Mesodermal cell (in vitro differentiated cells): Measurements from ENCODE around the gene SHISA8.

ENCODE experiments used
- H3K27ac ChIP-seq: 2 replicates; pipeline ENCODE4 v1.7.0; 2013; ENCODE audit warnings: mild to moderate bottlenecking, low read depth, low read length, moderate library complexity; ENCODE audit not compliant: severe bottlenecking
- H3K36me3 ChIP-seq: 2 replicates; pipeline ENCODE4 v1.7.1; 2013; ENCODE audit warnings: mild to moderate bottlenecking, low read length, moderate library complexity; ENCODE audit not compliant: control insufficient read depth, insufficient read depth
- H3K4me1 ChIP-seq: one replicate; pipeline ENCODE4 v1.7.1; 2013; ENCODE audit warnings: mild to moderate bottlenecking, low read length; ENCODE audit not compliant: insufficient read depth, control insufficient read depth, poor library complexity, severe bottlenecking
- H3K4me3 ChIP-seq: 2 replicates; pipeline ENCODE4 v1.7.0; 2013; ENCODE audit warnings: low read length, control low read depth, mild to moderate bottlenecking; ENCODE audit not compliant: insufficient read depth, poor library complexity, severe bottlenecking; ENCODE audit errors: extremely low read depth
- H3K9me3 ChIP-seq: 2 replicates; pipeline ENCODE4 v1.7.1; 2013; ENCODE audit warnings: mild to moderate bottlenecking, low read length, moderate library complexity; ENCODE audit not compliant: control insufficient read depth
- WGBS, 2 experiments: methylation state at CpG; one replicate each; pipeline ENCODE4 v1.1.5; 2013; ENCODE audit warnings: missing lambda C conversion rate in 2 of 2; ENCODE audit not compliant: insufficient coverage in 2 of 2; 5-methylcytosine and 5-hydroxymethylcytosine counted together

Gene SHISA8

DNA sequence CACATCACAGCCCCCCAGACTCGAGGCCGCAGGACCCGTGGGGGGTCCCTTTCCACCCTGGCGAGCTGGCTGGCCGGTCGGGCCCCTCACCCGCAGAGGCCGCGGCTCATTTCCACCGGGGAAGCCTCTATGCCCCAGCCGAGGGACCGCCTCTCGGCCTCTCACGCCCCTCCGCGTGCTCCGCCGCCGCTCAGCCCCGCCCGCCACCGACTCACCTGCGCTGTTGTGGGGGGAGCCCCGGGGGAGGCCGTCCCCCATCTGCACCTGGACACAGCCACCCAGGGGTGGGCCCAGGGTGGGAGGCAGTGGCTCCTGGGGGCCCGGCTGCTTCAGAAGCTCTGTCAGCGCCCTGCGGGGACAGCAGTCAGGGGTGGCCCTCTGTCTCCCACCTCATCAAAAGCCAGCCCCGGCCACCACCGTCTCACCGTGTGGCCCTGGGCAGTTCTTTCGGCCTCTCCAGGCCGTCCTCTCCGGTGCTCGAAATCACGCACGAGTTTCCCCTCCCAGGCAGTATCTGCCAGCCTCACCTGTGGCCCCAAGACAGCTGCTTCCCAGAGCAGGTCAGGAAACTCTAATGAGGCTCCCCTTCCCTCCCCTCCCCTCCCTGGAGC lies 3.8 kb downstream of the SHISA8 start:
- 17 to 23% methylated on average over 26 to 33 of the region's 37 CpGs for WGBS, 2 experiments
- Histone ChIP-seq H3K4me1 (peaks cover 19% of the 10 kb centered on the region), H3K4me3 (no peak overlapping the region), H3K9me3 (no peaks in the 10 kb centered on the region), H3K27ac (no peak overlapping the region), H3K36me3 (peaks cover 13% of the 10 kb centered on the region)

DNA sequence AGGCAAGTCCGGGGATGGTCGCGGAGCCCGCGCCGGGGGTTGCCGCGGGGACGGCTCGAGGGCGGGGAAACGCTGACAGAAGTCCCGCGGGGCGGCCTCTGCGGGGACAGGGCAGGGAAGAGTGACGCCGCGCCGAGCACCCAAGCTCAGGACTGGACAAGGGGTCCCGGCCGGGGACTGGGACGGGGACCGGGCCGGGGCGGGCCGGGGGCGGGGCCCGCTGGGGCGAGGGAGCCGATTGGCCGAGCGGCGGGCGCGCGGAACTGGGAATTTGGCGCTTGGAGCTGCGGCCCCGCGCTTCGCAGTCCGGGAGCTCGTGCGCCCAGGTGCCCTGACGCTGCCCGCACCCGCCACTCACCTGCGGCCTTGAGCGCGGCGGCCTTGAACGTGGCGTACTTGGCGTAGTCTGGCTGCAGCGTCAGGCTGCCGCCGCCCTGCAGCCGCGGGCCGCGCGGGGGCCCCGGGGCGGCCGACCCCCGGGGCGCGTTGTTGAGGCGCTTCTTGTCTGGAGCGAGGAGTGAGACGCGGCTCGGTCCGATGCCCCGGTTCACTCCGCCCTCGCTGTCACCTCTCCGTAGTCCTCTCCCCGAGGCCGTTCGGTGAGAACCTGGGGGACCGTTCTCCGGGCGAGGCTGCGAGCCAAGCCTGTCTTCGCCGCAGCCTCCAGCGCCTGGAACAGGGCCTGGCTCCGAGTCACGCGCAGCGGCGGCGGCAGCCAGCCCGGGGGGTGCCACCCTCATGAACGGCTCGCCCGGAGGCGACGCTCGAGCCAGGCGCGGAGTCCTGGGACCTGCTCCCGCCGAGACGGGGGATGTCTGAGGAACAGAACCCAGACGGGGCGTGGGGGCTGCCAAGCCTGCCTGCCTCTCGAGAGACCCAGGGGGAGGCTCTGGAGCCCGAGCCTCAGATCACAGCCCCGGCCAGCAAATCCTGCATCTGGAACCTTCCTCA lies 4.5 kb downstream of the SHISA8 start:
- H3K4me3 ChIP-seq, result peak overlapping the region; percentile 19
- peaks cover 18% of the 10 kb centered on the region for H3K36me3 ChIP-seq
- no peak overlapping the region for H3K27ac ChIP-seq
- H3K4me1 ChIP-seq, result peaks cover 15% of the 10 kb centered on the region
- 3% methylated on average over 98 to 105 of the region's 112 CpGs for WGBS, 2 experiments
- no peaks in the 10 kb centered on the region for H3K9me3 ChIP-seq

DNA sequence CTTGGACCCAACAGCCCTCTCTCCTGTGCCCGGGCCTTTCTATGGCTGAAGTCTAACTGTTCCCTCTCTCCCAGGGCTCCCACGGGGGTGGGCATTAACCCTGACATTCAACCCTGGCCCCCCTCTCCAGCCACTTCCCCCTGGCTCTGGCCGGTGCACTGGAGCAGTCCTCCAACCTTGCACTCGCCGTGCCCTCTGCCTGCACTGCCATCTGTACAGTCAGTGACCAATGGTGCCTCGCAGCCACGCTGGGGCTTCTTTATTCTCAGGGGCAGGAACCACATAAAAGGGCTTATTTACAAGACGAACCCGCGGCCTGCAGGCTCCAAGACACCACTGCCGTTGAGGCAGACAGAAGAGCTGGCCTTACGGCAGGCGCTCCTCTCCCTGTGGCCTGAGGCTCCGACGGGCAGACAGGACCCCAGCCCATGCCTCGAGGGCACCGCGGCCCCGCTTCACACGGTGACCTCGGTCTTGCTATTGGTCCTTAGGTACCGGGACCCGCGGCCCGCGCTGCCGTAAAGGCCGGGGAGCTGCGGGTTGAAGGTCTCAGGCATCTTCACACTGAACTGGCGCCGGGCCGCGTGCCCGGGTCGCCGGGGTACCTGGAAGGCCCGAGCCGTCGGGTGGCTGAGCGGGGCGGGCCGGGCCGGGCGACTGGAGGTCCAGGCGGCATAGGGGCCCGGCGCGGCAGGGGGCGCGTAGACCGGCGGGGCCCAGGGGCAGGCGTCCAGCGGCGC lies 5.4 kb downstream of the SHISA8 start:
- peak overlapping the region; percentile 19 for H3K4me3 ChIP-seq
- 29 to 31% methylated on average over 36 to 55 of the region's 55 CpGs for WGBS, 2 experiments

GRCh38 chr22:41908411-41909309 lies 6.2 kb downstream of the SHISA8 start:
- Histone ChIP-seq H3K36me3 (peaks cover 35% of the 10 kb centered on the region), H3K4me3 (no peak overlapping the region), H3K9me3 (no peaks in the 10 kb centered on the region), H3K4me1 (peaks cover 15% of the 10 kb centered on the region), H3K27ac (no peak overlapping the region)
- WGBS, 2 experiments, result 85 to 88% methylated on average over 12 of the region's 14 CpGs

More for the DNA sequence above, 5.4 kb downstream of the SHISA8 start:
- Histone ChIP-seq H3K36me3 (peaks cover 27% of the 10 kb centered on the region), H3K4me1 (peaks cover 15% of the 10 kb centered on the region), H3K9me3 (no peaks in the 10 kb centered on the region), H3K27ac (no peak overlapping the region)

DNA sequence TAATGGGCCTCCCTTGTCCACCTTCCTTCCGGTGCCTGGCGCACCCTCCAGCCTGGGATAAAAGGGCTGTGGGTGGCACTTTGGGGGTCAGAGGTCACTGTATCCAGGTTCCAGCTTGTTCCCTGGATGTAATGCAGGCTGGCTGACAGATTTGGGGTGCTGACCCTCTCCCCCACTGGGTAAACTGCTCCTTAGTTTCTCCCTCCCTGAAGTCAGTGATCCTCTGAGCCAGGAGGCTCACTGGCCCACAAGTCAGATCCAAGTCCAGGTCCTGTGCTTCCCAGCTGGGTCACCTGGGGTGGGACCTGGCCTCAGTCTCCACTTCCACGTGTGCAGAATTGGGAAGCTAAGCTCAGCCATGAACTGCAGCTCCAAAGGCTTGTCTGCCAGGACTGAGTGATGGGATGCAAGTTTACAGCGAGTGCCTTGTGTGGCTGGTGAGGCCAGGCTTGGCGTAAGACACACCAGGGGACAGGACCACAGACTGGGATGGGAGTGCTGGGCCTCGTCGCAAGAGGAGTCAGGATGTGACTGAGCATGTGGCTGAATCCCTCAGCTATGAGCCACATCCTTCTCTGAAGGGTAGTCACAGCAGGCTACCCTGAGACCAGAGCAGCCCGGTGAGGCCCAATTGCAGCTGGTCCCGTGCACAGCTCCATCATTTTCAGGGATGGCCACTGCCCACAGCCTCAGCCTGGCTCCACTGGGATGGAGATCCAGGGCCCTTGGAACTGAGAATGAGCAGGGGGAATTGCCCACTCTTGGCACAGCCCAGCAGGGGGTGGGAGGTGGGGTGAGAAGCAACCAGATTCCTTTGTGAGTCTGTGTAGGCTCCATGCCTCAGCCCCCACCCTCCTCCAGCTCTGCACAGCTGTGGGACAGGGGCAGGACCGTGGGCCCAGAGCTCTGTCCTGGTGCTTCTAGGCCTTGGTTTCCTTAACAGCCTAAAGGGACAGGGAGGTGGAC lies 7.2 kb downstream of the SHISA8 start:
- Histone ChIP-seq H3K4me3 (no peak overlapping the region), H3K4me1 (peaks cover 15% of the 10 kb centered on the region), H3K27ac (no peak overlapping the region), H3K9me3 (no peaks in the 10 kb centered on the region), H3K36me3 (peaks cover 44% of the 10 kb centered on the region)
- WGBS, 2 experiments, result 84 to 86% methylated on average over 10 of the region's 10 CpGs

DNA sequence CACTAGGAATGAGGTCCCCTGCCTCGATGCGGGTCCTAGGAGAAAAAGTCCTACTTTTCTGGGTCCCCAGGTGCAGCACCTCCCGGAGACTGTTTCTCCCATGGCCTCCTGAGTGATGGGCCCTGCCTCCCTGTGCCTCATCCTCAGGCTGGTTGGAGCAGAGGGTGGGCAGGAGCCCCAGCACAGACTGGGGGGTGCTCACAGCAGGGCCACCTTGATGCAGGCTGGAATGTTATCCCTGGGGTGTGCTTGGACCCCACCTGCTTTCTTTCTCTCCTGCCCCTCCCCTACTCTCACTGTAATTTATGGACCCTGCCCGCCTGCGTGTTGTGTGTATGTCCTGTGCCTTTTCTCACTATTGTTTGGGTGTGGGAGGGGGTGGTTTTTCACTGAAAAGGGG lies 8.1 kb downstream of the SHISA8 start:
- peaks cover 15% of the 10 kb centered on the region for H3K4me1 ChIP-seq
- 96 to 100% methylated on average over 3 of the region's 5 CpGs for WGBS, 2 experiments
- no peak overlapping the region for H3K27ac ChIP-seq
- H3K36me3 ChIP-seq, result peaks cover 53% of the 10 kb centered on the region
- no peaks in the 10 kb centered on the region for H3K9me3 ChIP-seq
- H3K4me3 ChIP-seq, result no peak overlapping the region

DNA sequence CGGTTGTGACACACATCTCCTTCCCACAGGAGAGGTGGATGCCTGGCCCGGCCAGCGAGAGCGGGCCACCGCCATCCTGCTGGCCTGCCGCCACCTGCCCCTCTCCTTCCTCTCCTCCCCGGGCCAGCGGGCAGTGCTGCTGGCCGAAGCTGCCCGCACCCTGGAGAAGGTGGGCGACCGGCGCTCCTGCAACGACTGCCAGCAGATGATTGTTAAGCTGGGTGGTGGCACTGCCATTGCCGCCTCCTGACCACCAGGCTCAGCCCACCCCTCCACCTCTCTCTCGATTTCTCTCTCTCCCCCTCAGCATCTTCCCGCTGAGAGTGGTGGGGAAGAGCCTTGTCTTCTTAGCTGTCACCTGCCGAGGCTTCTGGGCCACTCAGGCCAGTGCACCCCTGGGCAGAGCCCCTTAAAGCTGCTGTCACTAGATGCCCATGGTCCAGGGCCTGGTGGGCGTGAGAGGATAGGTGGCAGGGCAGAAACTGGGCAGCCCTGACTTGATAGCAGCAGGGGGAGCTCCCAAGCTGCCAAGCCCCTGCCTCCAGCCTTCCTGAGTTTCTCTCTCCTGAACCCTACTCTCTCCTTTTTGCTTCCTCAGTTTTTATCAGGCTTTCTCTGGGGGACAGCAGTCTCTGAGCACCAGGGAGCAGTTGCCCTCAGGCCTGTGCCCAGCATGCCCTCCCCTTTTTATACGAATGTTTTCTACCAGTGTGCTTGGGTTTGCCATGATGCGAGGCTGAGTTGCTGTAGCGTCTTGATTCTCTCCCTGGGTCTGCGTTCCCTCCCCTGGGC lies 9.3 kb downstream of the SHISA8 start:
- no peaks in the 10 kb centered on the region for H3K9me3 ChIP-seq
- H3K4me3 ChIP-seq, result no peak overlapping the region
- WGBS, 2 experiments, result 95 to 96% methylated on average over 7 to 17 of the region's 23 CpGs
- peaks cover 64% of the 10 kb centered on the region for H3K36me3 ChIP-seq
- H3K27ac ChIP-seq, result no peak overlapping the region
- peaks cover 12% of the 10 kb centered on the region for H3K4me1 ChIP-seq

GRCh38 chr22:41904450-41905410 lies 10.1 kb downstream of the SHISA8 start:
- H3K27ac ChIP-seq, result no peak overlapping the region
- no peaks in the 10 kb centered on the region for H3K9me3 ChIP-seq
- H3K4me1 ChIP-seq, result peaks cover 11% of the 10 kb centered on the region
- WGBS, 2 experiments, result 95 to 97% methylated on average over 21 to 24 of the region's 24 CpGs
- no peak overlapping the region for H3K4me3 ChIP-seq
- H3K36me3 ChIP-seq, result peaks cover 72% of the 10 kb centered on the region
